ENCODE results near the gene CRABP2.

GRCh38 chr1:156703336-156703735 is 2.0 kb downstream of the CRABP2 start:
- TF ChIP-seq EZH2 (IDR thresholded peaks at IDR 0.05; ENCODE audit: borderline replicate concordance, low read depth, low read length, severe bottlenecking): no peak
- no peak for TF ChIP-seq CTCF (IDR thresholded peaks at IDR 0.05; ENCODE audit: borderline replicate concordance, extremely low read depth, low read length, poor library complexity, severe bottlenecking)
